GM18873 (cell line): Measurements from ENCODE around the gene ASMT.
"Not testable (repeated sequence)": the region's sequence is repeated elsewhere in the genome, so short reads cannot be mapped to it uniquely, and the experiment has no call there.

ENCODE experiments used
- ATAC-seq: cut with Tn5 transposase; IDR thresholded peaks from one replicate; pipeline ENCODE4 v1.9.1; 2021; ENCODE audit warnings: mild to moderate bottlenecking, moderate library complexity, moderate number of reproducible peaks; ENCODE audit not compliant: unreplicated experiment, low FRiP score

The ASMT gene

GRCh38 chrX:1597345-1598020, 17.4 kb upstream of the ASMT start:
- no peak for ATAC-seq

GRCh38 chrX:1598021-1598875, 16.6 kb upstream of the ASMT start:
- ATAC-seq: no peak

GRCh38 chrX:1598876-1599790, 15.7 kb upstream of the ASMT start:
- ATAC-seq: no peak

- ATAC-seq: no peak
Measured at GRCh38 chrX:1599791-1600405, 15.0 kb upstream of the ASMT start.

- ATAC-seq: no peak
Measured at GRCh38 chrX:1600406-1601050, 14.3 kb upstream of the ASMT start.

- no peak for ATAC-seq
Measured at GRCh38 chrX:1601051-1601767, 13.7 kb upstream of the ASMT start.

GRCh38 chrX:1601768-1602085, 13.1 kb upstream of the ASMT start:
- no peak for ATAC-seq

- ATAC-seq: no peak
Measured at GRCh38 chrX:1602299-1602698, 12.6 kb upstream of the ASMT start.

GRCh38 chrX:1606496-1606895, 8.4 kb upstream of the ASMT start:
- ATAC-seq: no peak

- no peak for ATAC-seq
Measured at GRCh38 chrX:1609311-1609710, 5.5 kb upstream of the ASMT start.

- ATAC-seq: no peak
Measured at GRCh38 chrX:1609762-1610161, 5.1 kb upstream of the ASMT start.

- ATAC-seq: no peak
Measured at GRCh38 chrX:1610166-1610565, 4.7 kb upstream of the ASMT start.

- ATAC-seq: no peak
Measured at GRCh38 chrX:1610736-1611135, 4.1 kb upstream of the ASMT start.

GRCh38 chrX:1612641-1613286, 2.1 kb upstream of the ASMT start:
- no peak for ATAC-seq

- no peak for ATAC-seq
Measured at GRCh38 chrX:1618689-1619088, 3.8 kb downstream of the ASMT start.

GRCh38 chrX:1623691-1624090, 8.8 kb downstream of the ASMT start:
- ATAC-seq: no peak

GRCh38 chrX:1624158-1624860, 9.4 kb downstream of the ASMT start:
- ATAC-seq: not testable (repeated sequence)

GRCh38 chrX:1624861-1625215, 10.0 kb downstream of the ASMT start:
- ATAC-seq: not testable (repeated sequence)
